Osteocyte (in vitro differentiated cells): ENCODE data around the gene EFEMP1. TPM values are rescaled to one million over a fixed set of nuclear protein-coding genes. Genes with fewer than 3 reads are reported as not detected.

Experiments
- DNase-seq: peaks from one replicate; pipeline ENCODE4 v3.0.0; 2021; ENCODE audit warnings: mixed read lengths; ENCODE audit not compliant: unreplicated experiment; ENCODE audit errors: extremely low spot score
- H3K27ac Mint-ChIP-seq: one replicate; pipeline ENCODE4 v1.8.0; 2021; ENCODE audit warnings: mild to moderate bottlenecking, mixed read lengths; ENCODE audit not compliant: unreplicated experiment
- H3K27me3 Mint-ChIP-seq: one replicate; pipeline ENCODE4 v1.8.0; 2021; ENCODE audit warnings: mixed read lengths; ENCODE audit not compliant: unreplicated experiment
- H3K36me3 Mint-ChIP-seq: one replicate; pipeline ENCODE4 v1.8.0; 2021; ENCODE audit warnings: mixed read lengths; ENCODE audit not compliant: unreplicated experiment
- H3K4me1 Mint-ChIP-seq: one replicate; pipeline ENCODE4 v1.8.0; 2021; ENCODE audit warnings: mixed read lengths; ENCODE audit not compliant: unreplicated experiment
- H3K4me3 Mint-ChIP-seq: one replicate; pipeline ENCODE4 v1.8.0; 2021; ENCODE audit warnings: mild to moderate bottlenecking, moderate library complexity, mixed read lengths; ENCODE audit not compliant: unreplicated experiment
- H3K9me3 Mint-ChIP-seq: one replicate; pipeline ENCODE4 v1.8.0; 2021; ENCODE audit warnings: mixed read lengths; ENCODE audit not compliant: unreplicated experiment
- CTCF ChIP-seq: fragments of 200-600 bp; sonication (generic); IDR thresholded peaks from 2 replicates; pipeline ENCODE4 v1.5.0; 2021; ENCODE audit warnings: antibody characterized with exemption, mild to moderate bottlenecking, moderate library complexity
- total RNA-seq: library from RNA; stranded (reverse); gene quantifications from 2 replicates; pipeline ENCODE4 v1.2.1, GENCODE V29; 2021

EFEMP1 gene
- total RNA-seq, 1 donor from 2014 or later = 7.4 TPM

- Mint-ChIP-seq H3K4me1 (no peaks in the 10 kb centered on the region), H3K9me3 (no peaks in the 10 kb centered on the region), H3K27me3 (peaks cover 40% of the 10 kb centered on the region), H3K4me3 (no peak overlapping the region), H3K36me3 (no peaks in the 10 kb centered on the region), H3K27ac (no peak overlapping the region)
- no peak for TF ChIP-seq CTCF
- DNase-seq = no peak
Observed at GRCh38 chr2:55936351-55936750, 12.8 kb upstream of the EFEMP1 start.

- Mint-ChIP-seq H3K27me3 (peaks cover 46% of the 10 kb centered on the region), H3K4me1 (no peaks in the 10 kb centered on the region), H3K9me3 (no peaks in the 10 kb centered on the region), H3K4me3 (no peak overlapping the region), H3K36me3 (no peaks in the 10 kb centered on the region), H3K27ac (no peak overlapping the region)
- DNase-seq = no peak
- TF ChIP-seq CTCF = no peak
Observed at GRCh38 chr2:55934337-55934736, 10.8 kb upstream of the EFEMP1 start.

GRCh38 chr2:55932843-55933242 lies 9.3 kb upstream of the EFEMP1 start:
- no peaks in the 10 kb centered on the region for H3K36me3 Mint-ChIP-seq

GRCh38 chr2:55931281-55931680 lies 7.7 kb upstream of the EFEMP1 start:
- no peak overlapping the region for H3K4me3 Mint-ChIP-seq
- no peaks in the 10 kb centered on the region for H3K4me1 Mint-ChIP-seq
- H3K9me3 Mint-ChIP-seq = no peaks in the 10 kb centered on the region
- TF ChIP-seq CTCF = no peak
- no peak overlapping the region for H3K27ac Mint-ChIP-seq
- H3K36me3 Mint-ChIP-seq = no peaks in the 10 kb centered on the region
- DNase-seq = no peak
- H3K27me3 Mint-ChIP-seq = peaks cover 67% of the 10 kb centered on the region

More at GRCh38 chr2:55932843-55933242, 9.3 kb upstream of the EFEMP1 start:
- H3K9me3 Mint-ChIP-seq = no peaks in the 10 kb centered on the region
- H3K4me3 Mint-ChIP-seq = no peak overlapping the region
- H3K27ac Mint-ChIP-seq = no peak overlapping the region
- DNase-seq = no peak
- no peaks in the 10 kb centered on the region for H3K4me1 Mint-ChIP-seq
- no peak for TF ChIP-seq CTCF
- H3K27me3 Mint-ChIP-seq = peaks cover 56% of the 10 kb centered on the region

GRCh38 chr2:55929476-55929875 lies 5.9 kb upstream of the EFEMP1 start:
- no peaks in the 10 kb centered on the region for H3K4me1 Mint-ChIP-seq
- H3K4me3 Mint-ChIP-seq = no peak overlapping the region
- TF ChIP-seq CTCF = no peak
- H3K27me3 Mint-ChIP-seq = peaks cover 77% of the 10 kb centered on the region
- DNase-seq = no peak
- H3K27ac Mint-ChIP-seq = no peak overlapping the region
- H3K9me3 Mint-ChIP-seq = no peaks in the 10 kb centered on the region
- H3K36me3 Mint-ChIP-seq = no peaks in the 10 kb centered on the region
